Iris pigment epithelial cell (primary cell): ENCODE data around the gene LCN2.

Experiments used
- DNase-seq: peaks from one replicate; pipeline ENCODE4 v3.0.0-alpha.2; 2011; ENCODE audit warnings: low read depth

LCN2 gene

GRCh38 chr9:128168731-128169308 lies 19.6 kb downstream of the LCN2 start:
- no peak for DNase-seq

GRCh38 chr9:128169492-128169891 lies 20.2 kb downstream of the LCN2 start:
- DNase-seq: no peak

GRCh38 chr9:128169925-128170324 lies 20.7 kb downstream of the LCN2 start:
- no peak for DNase-seq

- no peak for DNase-seq
Measured at GRCh38 chr9:128174062-128174461, 24.8 kb downstream of the LCN2 start.

GRCh38 chr9:128175102-128175563 lies 25.9 kb downstream of the LCN2 start:
- peak; percentile 90 for DNase-seq

- no peak for DNase-seq
Measured at GRCh38 chr9:128175726-128176125, 26.5 kb downstream of the LCN2 start.

GRCh38 chr9:128178806-128179431 lies 29.7 kb downstream of the LCN2 start:
- DNase-seq: no peak

- no peak for DNase-seq
Measured at GRCh38 chr9:128180001-128180400, 30.7 kb downstream of the LCN2 start.

GRCh38 chr9:128180447-128180846 lies 31.2 kb downstream of the LCN2 start:
- DNase-seq: no peak

GRCh38 chr9:128181480-128181879 lies 32.2 kb downstream of the LCN2 start:
- peak; percentile 38 for DNase-seq

GRCh38 chr9:128182893-128183588 lies 33.8 kb downstream of the LCN2 start:
- no peak for DNase-seq

GRCh38 chr9:128185979-128186965 lies 37.0 kb downstream of the LCN2 start:
- no peak for DNase-seq

- DNase-seq: no peak
Measured at GRCh38 chr9:128187361-128187760, 38.1 kb downstream of the LCN2 start.

GRCh38 chr9:128188209-128188608 lies 39.0 kb downstream of the LCN2 start:
- no peak for DNase-seq

- DNase-seq: no peak
Measured at GRCh38 chr9:128190013-128190412, 40.8 kb downstream of the LCN2 start.

- DNase-seq: no peak
Measured at GRCh38 chr9:128190516-128191405, 41.5 kb downstream of the LCN2 start.

GRCh38 chr9:128191406-128192046 lies 42.3 kb downstream of the LCN2 start, which contains the start of gene CIZ1:
Gene CIZ1 (minus strand): TSS chr9:128191572. CDS start chr9:128190857, 715 bp downstream.
- DNase-seq: peak; percentile 81

- peak; percentile 84 for DNase-seq
Measured at GRCh38 chr9:128192601-128193371, 43.5 kb downstream of the LCN2 start.

- DNase-seq: no peak
Measured at GRCh38 chr9:128193469-128194096, 44.3 kb downstream of the LCN2 start.
